ENCODE results near the gene TTC34. TPM values are rescaled to one million over a fixed set of nuclear protein-coding genes. Genes with fewer than 3 reads are reported as not detected.

The TTC34 gene
- total RNA-seq, 6 experiments from 2014 or later: 0.06 to 0.23 (median 0.18) TPM; not detected in 1

- H3K4me3 ChIP-seq: no peak overlapping the region
Observed at GRCh38 chr1:2630498-2631135, 170.9 kb downstream of the TTC34 start.

GRCh38 chr1:2629627-2630497, 171.6 kb downstream of the TTC34 start:
- DNase-seq (peak in 1 of 3 donors; percentile 37), ATAC-seq (no peak)
- intact Hi-C loops (cut with DNase I): no loop called here
- H3K4me1 ChIP-seq: no peaks in the 10 kb centered on the region
- no peaks in the 10 kb centered on the region for H3K27me3 ChIP-seq
- H3K27ac ChIP-seq: no peak overlapping the region
- WGBS (ENCODE audit: insufficient coverage, low coverage, low lambda C conversion rate, missing lambda C conversion rate): 84% methylated on average over 6 of the region's 23 CpGs
- H3K36me3 ChIP-seq: no peaks in the 10 kb centered on the region
- no peaks in the 10 kb centered on the region for H3K9me3 ChIP-seq
- TF ChIP-seq CTCF (IDR thresholded peaks at IDR 0.05): no peak
- no peak for TF ChIP-seq POLR2A (IDR thresholded peaks at IDR 0.05)
- no peak overlapping the region for H3K4me3 ChIP-seq

More at GRCh38 chr1:2630498-2631135, 170.9 kb downstream of the TTC34 start:
- ATAC-seq (no peak), DNase-seq (no peak)
- no peaks in the 10 kb centered on the region for H3K27me3 ChIP-seq
- 76% methylated on average over 14 of the region's 35 CpGs for WGBS (ENCODE audit: insufficient coverage, low coverage, low lambda C conversion rate, missing lambda C conversion rate)
- H3K4me1 ChIP-seq: no peaks in the 10 kb centered on the region
- no peak overlapping the region for H3K27ac ChIP-seq
- intact Hi-C loops (cut with DNase I): no loop called here
- no peaks in the 10 kb centered on the region for H3K36me3 ChIP-seq
- no peak for TF ChIP-seq POLR2A (IDR thresholded peaks at IDR 0.05)
- no peak for TF ChIP-seq CTCF (IDR thresholded peaks at IDR 0.05)
- no peaks in the 10 kb centered on the region for H3K9me3 ChIP-seq

DNA sequence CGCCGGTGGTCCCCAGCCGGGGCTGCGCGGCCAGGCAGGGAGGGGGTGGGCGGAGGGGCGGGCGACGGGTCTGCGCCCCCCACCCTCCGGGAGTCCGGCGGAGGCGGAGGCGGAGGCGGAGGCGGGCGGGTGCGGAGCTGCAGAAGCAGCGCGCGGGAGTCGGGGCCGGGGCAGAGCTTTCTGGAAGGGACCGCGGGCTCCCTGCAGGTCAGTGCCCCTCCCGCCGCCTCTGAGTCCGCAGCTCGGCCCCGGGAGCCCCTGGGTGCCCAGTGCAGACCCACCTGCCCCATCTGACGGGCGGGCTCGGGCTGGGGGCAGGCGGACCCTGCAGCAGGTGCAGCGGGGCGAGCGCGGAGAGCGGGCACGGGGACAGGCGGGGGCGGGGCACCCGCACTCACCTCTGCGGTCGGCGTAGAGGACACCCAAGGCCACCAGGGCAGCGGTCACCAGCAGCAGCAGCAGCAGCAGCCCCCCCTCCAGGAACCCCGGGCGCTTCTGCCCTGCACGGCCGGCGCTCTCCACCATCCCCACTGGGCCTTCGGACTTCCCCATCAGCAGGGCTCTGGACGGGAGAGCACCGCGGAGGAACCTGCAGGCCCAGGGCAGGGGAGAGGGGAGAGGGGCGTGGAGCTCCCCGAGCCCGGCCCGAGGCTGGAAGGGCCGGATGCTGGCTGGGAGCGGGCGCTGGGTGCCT, 172.4 kb downstream of the TTC34 start:
- Histone ChIP-seq H3K4me1 (no peaks in the 10 kb centered on the region), H3K27me3 (no peaks in the 10 kb centered on the region), H3K9me3 (no peaks in the 10 kb centered on the region), H3K36me3 (no peaks in the 10 kb centered on the region), H3K27ac (no peak overlapping the region), H3K4me3 (no peak overlapping the region)
- no peak for TF ChIP-seq CTCF (IDR thresholded peaks at IDR 0.05)
- TF ChIP-seq POLR2A (IDR thresholded peaks at IDR 0.05): no peak
- WGBS (ENCODE audit: insufficient coverage, low coverage, low lambda C conversion rate, missing lambda C conversion rate): no CpG with 5 or more reads among the region's 64 CpGs
- DNase-seq: peak in 1 of 3 donors; percentile 42
- intact Hi-C loops (cut with DNase I): no loop called here
- no peak for ATAC-seq

DNA sequence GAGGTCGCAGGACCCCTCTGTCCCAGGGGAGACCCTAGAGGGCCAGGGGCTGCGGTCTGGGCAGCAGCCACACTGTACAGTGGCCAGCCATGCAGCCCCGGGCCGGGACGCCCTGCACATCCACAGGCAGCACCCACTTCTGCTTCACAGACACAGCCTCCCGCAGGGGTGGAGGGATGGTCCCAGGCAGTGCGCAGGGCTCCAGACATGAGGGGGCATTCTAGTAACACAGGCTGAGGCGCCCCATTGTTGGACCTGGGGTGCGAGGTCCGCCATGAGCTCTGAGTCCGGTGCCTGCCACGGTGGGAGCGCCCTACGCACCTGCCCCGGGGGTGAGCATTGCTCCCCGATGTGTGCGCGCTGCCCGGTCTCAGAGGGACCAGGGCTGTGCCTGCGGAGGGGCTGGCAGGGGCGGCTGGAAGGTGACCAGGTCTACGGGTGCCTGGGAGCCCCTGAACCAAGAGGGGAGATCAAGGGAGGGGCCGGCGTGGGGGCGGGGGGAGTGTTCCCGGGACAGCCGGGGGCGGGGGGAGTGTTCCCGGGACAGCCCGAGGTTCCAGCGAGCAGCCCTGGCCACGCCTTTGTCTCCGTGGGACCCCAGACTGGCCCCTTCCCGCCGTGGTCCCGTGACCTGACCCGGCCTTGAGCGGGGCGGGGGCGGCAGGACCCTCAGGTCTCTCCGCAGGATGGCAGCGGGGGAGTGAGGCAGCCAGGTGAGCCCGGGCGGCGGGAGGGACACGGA, 173.1 kb downstream of the TTC34 start:
- H3K27me3 ChIP-seq: no peaks in the 10 kb centered on the region
- H3K27ac ChIP-seq: no peak overlapping the region
- H3K36me3 ChIP-seq: no peaks in the 10 kb centered on the region
- ATAC-seq (no peak), DNase-seq (peak in 1 of 3 donors; percentile 35)
- H3K4me1 ChIP-seq: no peaks in the 10 kb centered on the region
- no peak overlapping the region for H3K4me3 ChIP-seq
- intact Hi-C loops (cut with DNase I): no loop called here
- no peaks in the 10 kb centered on the region for H3K9me3 ChIP-seq
- WGBS (ENCODE audit: insufficient coverage, low coverage, low lambda C conversion rate, missing lambda C conversion rate): 0% methylated on average over 1 of the region's 46 CpGs
- TF ChIP-seq CTCF (IDR thresholded peaks at IDR 0.05) (no peak), POLR2A (IDR thresholded peaks at IDR 0.05) (no peak)
